ENCODE measurements around the gene SRC.

DNA sequence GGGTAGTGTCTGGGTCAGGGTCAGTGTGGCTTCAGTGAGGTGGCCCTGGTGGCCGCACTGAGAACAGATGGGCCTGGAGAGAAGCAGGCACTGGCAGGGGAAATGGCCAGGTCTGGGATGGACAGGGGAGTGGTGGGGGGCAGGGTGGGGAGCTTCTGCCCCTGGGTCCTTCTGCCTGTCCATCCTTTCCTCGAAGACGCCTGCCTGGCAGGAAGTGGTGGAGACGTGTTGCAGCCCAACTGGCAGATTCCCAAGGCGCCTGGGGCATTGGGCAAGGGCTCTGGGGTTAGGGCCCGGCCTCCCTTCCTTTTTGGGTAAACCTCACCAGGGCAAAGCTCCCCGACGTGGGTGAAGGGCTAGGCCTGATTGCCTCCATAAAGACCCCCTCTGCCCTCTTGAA, 10.4 kb downstream of the SRC start:
- TF ChIP-seq, protein P1, sequence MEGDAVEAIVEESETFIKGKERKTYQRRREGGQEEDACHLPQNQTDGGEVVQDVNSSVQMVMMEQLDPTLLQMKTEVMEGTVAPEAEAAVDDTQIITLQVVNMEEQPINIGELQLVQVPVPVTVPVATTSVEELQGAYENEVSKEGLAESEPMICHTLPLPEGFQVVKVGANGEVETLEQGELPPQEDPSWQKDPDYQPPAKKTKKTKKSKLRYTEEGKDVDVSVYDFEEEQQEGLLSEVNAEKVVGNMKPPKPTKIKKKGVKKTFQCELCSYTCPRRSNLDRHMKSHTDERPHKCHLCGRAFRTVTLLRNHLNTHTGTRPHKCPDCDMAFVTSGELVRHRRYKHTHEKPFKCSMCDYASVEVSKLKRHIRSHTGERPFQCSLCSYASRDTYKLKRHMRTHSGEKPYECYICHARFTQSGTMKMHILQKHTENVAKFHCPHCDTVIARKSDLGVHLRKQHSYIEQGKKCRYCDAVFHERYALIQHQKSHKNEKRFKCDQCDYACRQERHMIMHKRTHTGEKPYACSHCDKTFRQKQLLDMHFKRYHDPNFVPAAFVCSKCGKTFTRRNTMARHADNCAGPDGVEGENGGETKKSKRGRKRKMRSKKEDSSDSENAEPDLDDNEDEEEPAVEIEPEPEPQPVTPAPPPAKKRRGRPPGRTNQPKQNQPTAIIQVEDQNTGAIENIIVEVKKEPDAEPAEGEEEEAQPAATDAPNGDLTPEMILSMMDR (IDR thresholded peaks at IDR 0.05) = no peak
- no peak for TF ChIP-seq POLR2A (IDR thresholded peaks at IDR 0.05)

All from prostate gland (tissue), 2 donors.